Measurements from ENCODE around the gene EYS. TPM values are rescaled to one million over a fixed set of nuclear protein-coding genes. Genes with fewer than 3 reads are reported as not detected.

The EYS gene
- polyA plus RNA-seq, 1 experiment = not detected

DNA sequence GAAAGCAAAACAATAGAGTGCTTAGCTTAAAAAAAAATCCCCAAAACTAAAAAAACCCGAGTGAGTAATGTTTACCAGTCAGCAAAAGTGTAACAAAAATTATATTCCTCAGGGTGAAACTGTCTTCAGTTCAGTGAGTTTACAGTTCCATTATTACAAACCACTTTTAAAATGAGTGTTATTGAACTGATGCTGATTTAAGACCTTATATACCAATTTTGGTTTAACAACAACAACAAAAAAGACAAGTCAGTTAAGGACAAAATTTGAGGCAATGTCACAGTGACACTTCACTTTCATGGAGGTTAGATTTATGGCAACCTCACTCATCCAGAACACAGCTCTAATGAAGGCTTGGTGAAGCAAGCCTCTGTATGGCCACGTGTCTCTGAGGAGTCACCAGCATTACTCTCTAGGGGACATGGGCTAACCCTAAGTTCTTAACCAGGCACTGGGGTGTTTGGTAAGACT, 1440.6 kb downstream of the EYS start:
- no peaks in the 10 kb centered on the region for H3K27me3 ChIP-seq (ENCODE audit: control insufficient read depth, insufficient read depth, low read length)
- ChIA-PET POLR2A (no interaction called here), CTCF (no interaction called here)
- no peak for DNase-seq (ENCODE audit: low read depth)
- H3K4me3 ChIP-seq (ENCODE audit: low read depth, low read length) = no peak overlapping the region
- TF ChIP-seq, protein P1, sequence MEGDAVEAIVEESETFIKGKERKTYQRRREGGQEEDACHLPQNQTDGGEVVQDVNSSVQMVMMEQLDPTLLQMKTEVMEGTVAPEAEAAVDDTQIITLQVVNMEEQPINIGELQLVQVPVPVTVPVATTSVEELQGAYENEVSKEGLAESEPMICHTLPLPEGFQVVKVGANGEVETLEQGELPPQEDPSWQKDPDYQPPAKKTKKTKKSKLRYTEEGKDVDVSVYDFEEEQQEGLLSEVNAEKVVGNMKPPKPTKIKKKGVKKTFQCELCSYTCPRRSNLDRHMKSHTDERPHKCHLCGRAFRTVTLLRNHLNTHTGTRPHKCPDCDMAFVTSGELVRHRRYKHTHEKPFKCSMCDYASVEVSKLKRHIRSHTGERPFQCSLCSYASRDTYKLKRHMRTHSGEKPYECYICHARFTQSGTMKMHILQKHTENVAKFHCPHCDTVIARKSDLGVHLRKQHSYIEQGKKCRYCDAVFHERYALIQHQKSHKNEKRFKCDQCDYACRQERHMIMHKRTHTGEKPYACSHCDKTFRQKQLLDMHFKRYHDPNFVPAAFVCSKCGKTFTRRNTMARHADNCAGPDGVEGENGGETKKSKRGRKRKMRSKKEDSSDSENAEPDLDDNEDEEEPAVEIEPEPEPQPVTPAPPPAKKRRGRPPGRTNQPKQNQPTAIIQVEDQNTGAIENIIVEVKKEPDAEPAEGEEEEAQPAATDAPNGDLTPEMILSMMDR (IDR thresholded peaks at IDR 0.05; ENCODE audit: insufficient read depth, low read depth, low read length) = no peak
- H3K36me3 ChIP-seq (ENCODE audit: control insufficient read depth, insufficient read depth, low read length) = no peaks in the 10 kb centered on the region

DNA sequence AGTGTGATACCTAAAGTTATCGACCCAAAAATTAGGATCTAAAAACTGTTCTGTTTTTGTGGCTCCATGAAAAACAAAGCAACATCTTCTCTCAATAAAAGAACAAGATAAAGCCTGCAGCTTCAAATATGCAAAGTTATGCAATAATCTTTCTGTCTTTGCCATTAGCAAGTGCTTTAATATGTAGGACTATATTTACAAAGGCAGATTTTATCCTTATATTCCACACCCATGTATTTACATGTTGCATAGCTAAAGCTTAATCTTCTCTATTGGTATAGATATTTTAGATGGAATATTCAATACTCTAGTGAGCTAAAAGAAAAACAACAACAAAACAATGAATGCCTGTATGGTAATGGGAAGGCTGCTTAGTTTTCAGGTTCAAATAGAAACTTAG, 1443.2 kb downstream of the EYS start:
- DNase-seq (ENCODE audit: low read depth) = no peak
- Histone ChIP-seq H3K4me3 (ENCODE audit: low read depth, low read length) (no peak overlapping the region), H3K27me3 (ENCODE audit: control insufficient read depth, insufficient read depth, low read length) (no peaks in the 10 kb centered on the region), H3K36me3 (ENCODE audit: control insufficient read depth, insufficient read depth, low read length) (no peaks in the 10 kb centered on the region)
- POLR2A ChIA-PET = no interaction called here
- CTCF ChIA-PET = no interaction called here
- TF ChIP-seq, protein P1 (IDR thresholded peaks at IDR 0.05; ENCODE audit: insufficient read depth, low read depth, low read length) = no peak

DNA sequence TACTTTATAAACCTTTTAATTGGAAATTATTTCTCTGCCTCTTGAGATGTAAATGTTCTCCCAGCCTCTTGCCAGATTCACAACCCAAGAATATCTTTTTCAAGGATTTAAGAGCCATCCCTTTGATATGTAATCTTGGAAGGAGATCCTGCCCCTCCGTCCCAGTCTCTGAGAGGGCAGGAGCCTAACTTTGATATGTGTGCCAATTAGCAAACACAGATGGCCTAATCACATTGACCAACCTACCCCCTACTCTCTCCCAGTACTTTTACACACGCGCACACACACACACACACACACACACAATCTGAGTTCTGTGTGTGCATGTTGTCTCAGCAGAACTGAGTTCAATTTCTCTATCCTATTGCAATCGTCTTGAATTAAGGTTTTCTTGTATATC, 1447.7 kb downstream of the EYS start:
- DNase-seq (ENCODE audit: low read depth) = no peak
- TF ChIP-seq, protein P1 (IDR thresholded peaks at IDR 0.05; ENCODE audit: insufficient read depth, low read depth, low read length) = no peak
- CTCF ChIA-PET = no interaction called here
- Histone ChIP-seq H3K36me3 (ENCODE audit: control insufficient read depth, insufficient read depth, low read length) (no peaks in the 10 kb centered on the region), H3K27me3 (ENCODE audit: control insufficient read depth, insufficient read depth, low read length) (no peaks in the 10 kb centered on the region), H3K4me3 (ENCODE audit: low read depth, low read length) (no peak overlapping the region)
- POLR2A ChIA-PET = no interaction called here

DNA sequence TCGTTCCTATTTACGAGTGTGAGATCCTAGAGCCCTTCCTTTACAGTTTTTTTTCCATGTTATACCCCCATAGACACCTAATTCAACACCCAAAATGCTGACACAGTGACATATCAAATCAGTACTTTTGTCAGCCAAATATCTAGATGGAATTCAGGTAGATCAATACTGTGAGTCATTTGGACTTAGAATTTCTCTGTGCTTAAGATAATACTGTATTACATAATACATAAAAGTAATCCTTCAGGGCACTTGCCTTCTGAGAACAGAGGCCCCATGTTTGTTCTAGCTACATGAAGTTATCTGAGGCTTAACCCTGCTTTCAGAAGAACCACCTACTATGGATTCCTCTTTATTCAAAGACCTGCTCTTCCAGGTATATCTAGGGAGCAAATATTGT, 1448.3 kb downstream of the EYS start:
- POLR2A ChIA-PET = no interaction called here
- no peaks in the 10 kb centered on the region for H3K27me3 ChIP-seq (ENCODE audit: control insufficient read depth, insufficient read depth, low read length)
- no peak overlapping the region for H3K4me3 ChIP-seq (ENCODE audit: low read depth, low read length)
- no peaks in the 10 kb centered on the region for H3K36me3 ChIP-seq (ENCODE audit: control insufficient read depth, insufficient read depth, low read length)
- DNase-seq (ENCODE audit: low read depth) = no peak
- CTCF ChIA-PET = no interaction called here
- TF ChIP-seq, protein P1 (IDR thresholded peaks at IDR 0.05; ENCODE audit: insufficient read depth, low read depth, low read length) = no peak

DNA sequence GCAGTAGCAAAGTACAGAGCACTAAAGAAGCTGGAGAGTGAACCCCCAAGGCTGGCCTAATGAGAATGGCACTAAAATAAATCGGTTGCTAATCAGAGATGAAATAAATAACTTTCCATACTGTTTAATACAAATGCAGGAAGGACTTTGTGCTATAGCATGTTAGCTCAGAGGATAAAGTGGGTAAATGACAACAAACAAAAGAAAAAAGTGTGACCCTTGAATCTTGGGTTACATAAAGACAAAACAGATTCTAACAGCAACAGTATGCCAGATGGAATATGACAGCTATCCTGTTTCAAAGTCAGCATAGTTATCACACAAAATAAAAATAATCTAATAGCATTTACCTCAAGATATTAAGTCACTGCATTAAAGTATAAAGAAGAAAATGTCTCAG, 1448.7 kb downstream of the EYS start:
- no peaks in the 10 kb centered on the region for H3K36me3 ChIP-seq (ENCODE audit: control insufficient read depth, insufficient read depth, low read length)
- no peaks in the 10 kb centered on the region for H3K27me3 ChIP-seq (ENCODE audit: control insufficient read depth, insufficient read depth, low read length)
- CTCF ChIA-PET = no interaction called here
- POLR2A ChIA-PET = no interaction called here
- DNase-seq (ENCODE audit: low read depth) = no peak
- TF ChIP-seq, protein P1 (IDR thresholded peaks at IDR 0.05; ENCODE audit: insufficient read depth, low read depth, low read length) = no peak
- no peak overlapping the region for H3K4me3 ChIP-seq (ENCODE audit: low read depth, low read length)
